Mesenteric fat pad (tissue), 1 donor: ENCODE measurements around the gene SMG6. TPM values are rescaled to one million over a fixed set of nuclear protein-coding genes. Genes with fewer than 3 reads are reported as not detected.
"Not testable (repeated sequence)": the region's sequence is repeated elsewhere in the genome, so short reads cannot be mapped to it uniquely, and the experiment has no call there.

ENCODE experiments used
- DNase-seq: peaks from one replicate; pipeline ENCODE4 v3.0.0-alpha.2; 2020; ENCODE audit warnings: low spot score
- long read RNA-seq: library from polyadenylated mRNA; unstranded; transcript quantifications from one replicate; pipeline ENCODE4 v2.0.0, GENCODE V29; 2020
- total RNA-seq: library from RNA; stranded (reverse); fragmentation: NEBNext Ultra II Directional; extraction: Animal tissue kit (Norgen Biotek cat#: 25700); gene quantifications from one replicate; pipeline ENCODE4 v1.2.1, GENCODE V29; 2021
- donor health status: DM: yes; HTN: yes; CAD: no.

SMG6 gene
- total RNA-seq, result 31.9 TPM
- long read RNA-seq, transcript SMG6-215 (1 exons, 2,419 nt), result major isoform, 6 of 28 reads
- long read RNA-seq, partial matches to known transcripts, result 3 of 28 reads
- long read RNA-seq, other reads (novel, unspliced or antisense), result 19 of 28 reads

GRCh38 chr17:2303204-2304188, at the start of gene SMG6, which contains the start of gene SRR:
Gene SMG6, minus strand, starts transcription at chr17:2303785. Its CDS starts 65 bp downstream, at chr17:2303720.
Gene SRR, plus strand, starts transcription at chr17:2303950. Its CDS starts 11,611 bp downstream, at chr17:2315561.
- DNase-seq, result peak; percentile 97

- DNase-seq, result no peak
Measured at GRCh38 chr17:2351269-2351668, 47.7 kb upstream of the SMG6 start.

- no peak for DNase-seq
Measured at GRCh38 chr17:2347805-2348685, 44.5 kb upstream of the SMG6 start.

GRCh38 chr17:2346475-2346874, 42.9 kb upstream of the SMG6 start:
- no peak for DNase-seq

- DNase-seq, result no peak
Measured at GRCh38 chr17:2344528-2344927, 40.9 kb upstream of the SMG6 start.

GRCh38 chr17:2343421-2343820, 39.8 kb upstream of the SMG6 start:
- DNase-seq, result no peak

GRCh38 chr17:2338315-2338657, 34.7 kb upstream of the SMG6 start:
- no peak for DNase-seq

- DNase-seq, result peak; percentile 91
Measured at GRCh38 chr17:2337544-2338314, 34.1 kb upstream of the SMG6 start.

GRCh38 chr17:2336852-2337543, 33.4 kb upstream of the SMG6 start, which contains the start of gene SGSM2:
Gene SGSM2, plus strand, starts transcription at chr17:2337501. Its CDS starts 188 bp downstream, at chr17:2337689.
- DNase-seq, result peak; percentile 90

- DNase-seq, result peak; percentile 96
Measured at GRCh38 chr17:2336215-2336851, 32.7 kb upstream of the SMG6 start, which contains the start of gene TSR1. Gene TSR1, minus strand, starts transcription at chr17:2336457. Its CDS starts 30 bp downstream, at chr17:2336427.

- peak; percentile 51 for DNase-seq
Measured at GRCh38 chr17:2335726-2336214, 32.2 kb upstream of the SMG6 start.

- DNase-seq, result no peak
Measured at GRCh38 chr17:2331303-2331702, 27.7 kb upstream of the SMG6 start.

- DNase-seq, result no peak
Measured at GRCh38 chr17:2323629-2324314, 20.2 kb upstream of the SMG6 start.

GRCh38 chr17:2321399-2321798, 17.8 kb upstream of the SMG6 start:
- no peak for DNase-seq

GRCh38 chr17:2319051-2319450, 15.5 kb upstream of the SMG6 start:
- DNase-seq, result no peak

- DNase-seq, result no peak
Measured at GRCh38 chr17:2317796-2318195, 14.2 kb upstream of the SMG6 start.

GRCh38 chr17:2316916-2317205, 13.3 kb upstream of the SMG6 start:
- not testable (repeated sequence) for DNase-seq

- DNase-seq, result no peak
Measured at GRCh38 chr17:2312736-2313135, 9.2 kb upstream of the SMG6 start.
